ENCODE measurements around the gene HPD. TPM values are rescaled to one million over a fixed set of nuclear protein-coding genes. Genes with fewer than 3 reads are reported as not detected.

Gene HPD
- total and polyA plus RNA-seq, 2 donors (not counting 3 experiments of a cell fraction or from before 2014, with no cell fraction given): not detected

- Histone ChIP-seq H3K4me2 (ENCODE audit: insufficient read depth, low read length) (peak overlapping the region; percentile 77), H3K4me3 (replicated peaks in 1 of 3; ENCODE audit: insufficient read depth in 1 of 3, low read depth in 1 of 3, low read length in 3 of 3) (peak overlapping the region; percentile 47 to 56 (median 53)), H3K4me1 (ENCODE audit: control insufficient read depth, extremely low read depth, insufficient read depth, low read length) (peaks cover 2% of the 10 kb centered on the region), H3K79me2 (ENCODE audit: control insufficient read depth, insufficient read depth, low read length) (no peaks in the 10 kb centered on the region), H3K9ac (replicated peaks; ENCODE audit: extremely low read depth, insufficient read depth, low read length) (peak overlapping the region; percentile 44), H3K36me3 (ENCODE audit: control insufficient read depth in 2 of 2, extremely low read depth in 1 of 2, insufficient read depth in 2 of 2, low read length in 2 of 2) (no peaks in the 10 kb centered on the region), H3K9me3 (replicated peaks; ENCODE audit: control insufficient read depth, insufficient read depth, low read length) (no peaks in the 10 kb centered on the region), H3K27ac (ENCODE audit: insufficient read depth, low read depth, low read length) (no peak overlapping the region), H4K20me1 (replicated peaks; ENCODE audit: control insufficient read depth, extremely low read depth, insufficient read depth, low read length) (no peaks in the 10 kb centered on the region), H2AFZ (ENCODE audit: low read depth, low read length) (peak overlapping the region; percentile 90), H3K9me1 (replicated peaks; ENCODE audit: control insufficient read depth, extremely low read depth, insufficient read depth, low read length) (no peaks in the 10 kb centered on the region), H3K27me3 (ENCODE audit: control insufficient read depth in 2 of 2, insufficient read depth in 2 of 2, low read length in 2 of 2) (no peaks in the 10 kb centered on the region)
- intact Hi-C loops (cut with micrococcal nuclease) (loop anchor here (1.0 to 2.0 kb wide), 2 partner anchors 45 to 49 kb away; partner anchors contain the start of gene PSMD9), dilution Hi-C loops (cut with MboI; ENCODE audit: extremely low pct_ligation_motif_present, low sequenced_read_pairs) (no loop called here)
- no TSS peak for BruUV-seq (replicated peaks)
- ChIA-PET CTCF (interaction anchor here (0.6 to 6.2 kb wide), 5 partner anchors 23 to 287 kb away, joined by 3 to 73 read pairs (median 3); partner anchors contain the start of genes PSMD9 and RHOF), POLR2A (interaction anchor here (0.9 kb wide), 1 partner anchor 37 kb away, joined by 6 read pairs; no protein-coding TSS in a partner anchor)
- TF ChIP-seq GATA2 (IDR thresholded peaks at IDR 0.05; ENCODE audit: insufficient read depth, insufficient read length, low read depth, low read length) (no peak), POLR2AphosphoS5 (IDR thresholded peaks at IDR 0.05; ENCODE audit: insufficient read depth, low read depth, low read length) (peak; percentile 26), CTCF (IDR thresholded peaks at IDR 0.05; ENCODE audit: extremely low read depth in 1 of 2, insufficient read depth in 1 of 2, low read depth in 1 of 2, low read length in 2 of 2) (peak; percentile 38 to 63), JUN (IDR thresholded peaks at IDR 0.05; ENCODE audit: borderline replicate concordance, insufficient read depth, insufficient read length, low read depth) (no peak), FOS (IDR thresholded peaks at IDR 0.05; ENCODE audit: borderline replicate concordance, insufficient read depth, low read length) (no peak), EZH2 (IDR thresholded peaks at IDR 0.05; ENCODE audit: borderline replicate concordance, low read depth, low read length, severe bottlenecking) (no peak), POLR2A (IDR thresholded peaks at IDR 0.05; ENCODE audit: low read depth, low read length) (peak; percentile 26), MYC (IDR thresholded peaks at IDR 0.05; ENCODE audit: low read depth, low read length) (no peak), MAX (IDR thresholded peaks at IDR 0.05; ENCODE audit: insufficient read depth, insufficient read length) (no peak)
- DNase-seq (ENCODE audit: low read depth, low spot score) (peak; percentile 99), FAIRE-seq (peak; percentile 98)
Observed at GRCh38 chr12:121839106-121839992, 19.3 kb downstream of the HPD start.
